Upper lobe of left lung (tissue), 4 donors: ENCODE data around the gene P4HA3.

Experiments
- CTCF ChIP-seq, 6 experiments: fragments of 450-650 bp in 4 of 6; fragments of 200-600 bp in 2 of 6; sonication (generic) in 2 of 6; IDR thresholded peaks; one replicate each; pipeline ENCODE4 v1.5.1; 2016 to 2019; ENCODE audit warnings: antibody characterized with exemption in 6 of 6
- POLR2A ChIP-seq, 4 donors: fragments of 450-650 bp; IDR thresholded peaks; one replicate each; pipeline ENCODE4 v1.5.1; 2016 to 2017; ENCODE audit warnings: antibody characterized with exemption in 4 of 4, mild to moderate bottlenecking in 2 of 4
- POLR2AphosphoS5 ChIP-seq, 2 donors: sonication (generic); formaldehyde crosslinking; IDR thresholded peaks; one replicate each; pipeline ENCODE4 v1.5.1; 2017; ENCODE audit warnings: antibody characterized with exemption in 2 of 2

GRCh38 chr11:74321487-74322188 lies 10.2 kb upstream of the P4HA3 start:
- no peak for TF ChIP-seq POLR2A (IDR thresholded peaks at IDR 0.05)
- TF ChIP-seq CTCF (IDR thresholded peaks at IDR 0.05), result peak in 5 of 6 experiments; percentile 31 to 50 (median 43)
- TF ChIP-seq POLR2AphosphoS5 (IDR thresholded peaks at IDR 0.05), result peak in 1 of 2 donors; percentile 10
